Loucy (cell line): ENCODE measurements around the gene RSU1.

Experiments
- H2AFZ ChIP-seq: fragments of 200-600 bp; sonication (generic); 2 replicates; pipeline ENCODE4 v1.6.0; 2016; ENCODE audit warnings: antibody characterized with exemption, mild to moderate bottlenecking, low read length, moderate library complexity
- H3F3A ChIP-seq: fragments of 200-600 bp; 2 replicates; pipeline ENCODE4 v1.6.0; 2016; ENCODE audit warnings: antibody characterized with exemption, low read depth, mild to moderate bottlenecking
- H3K27me3 ChIP-seq: fragments of 200-600 bp; sonication (generic); 2 replicates; pipeline ENCODE4 v1.6.1; 2014; ENCODE audit warnings: low read length, mild to moderate bottlenecking; ENCODE audit not compliant: insufficient read depth, poor library complexity, severe bottlenecking
- H3K36me3 ChIP-seq: fragments of 200-600 bp; sonication (generic); 2 replicates; pipeline ENCODE4 v1.6.1; 2016; ENCODE audit warnings: low read length; ENCODE audit not compliant: insufficient read depth
- H3K4me1 ChIP-seq: fragments of 200-600 bp; sonication (generic); 2 replicates; pipeline ENCODE4 v1.5.1; 2014; ENCODE audit warnings: low read length, mild to moderate bottlenecking; ENCODE audit not compliant: insufficient read depth, poor library complexity, severe bottlenecking
- H3K4me2 ChIP-seq: fragments of 200-600 bp; sonication (generic); 2 replicates; pipeline ENCODE4 v1.6.0; 2014; ENCODE audit warnings: antibody characterized with exemption, low read length, low read depth, mild to moderate bottlenecking; ENCODE audit not compliant: poor library complexity, severe bottlenecking
- H3K4me3 ChIP-seq: fragments of 200-600 bp; sonication (generic); 2 replicates; pipeline ENCODE4 v1.5.1; 2014; ENCODE audit warnings: low read length, mild to moderate bottlenecking, mixed read lengths; ENCODE audit not compliant: poor library complexity, severe bottlenecking
- H3K79me2 ChIP-seq: fragments of 200-600 bp; sonication (generic); 2 replicates; pipeline ENCODE4 v1.6.1; 2014; ENCODE audit warnings: low read length; ENCODE audit not compliant: insufficient read depth
- H3K9ac ChIP-seq: fragments of 200-600 bp; sonication (generic); 2 replicates; pipeline ENCODE4 v1.6.0; 2014; ENCODE audit warnings: mild to moderate bottlenecking, low read depth, low read length, moderate library complexity; ENCODE audit not compliant: poor library complexity, severe bottlenecking
- H3K9me2 ChIP-seq: fragments of 200-600 bp; sonication (generic); replicated peaks from 2 replicates; pipeline ENCODE4 v1.6.1; 2016; ENCODE audit warnings: low read depth, low read length, mixed read lengths
- H3K9me3 ChIP-seq: fragments of 200-600 bp; sonication (generic); 2 replicates; pipeline ENCODE4 v1.6.1; 2014; ENCODE audit warnings: mild to moderate bottlenecking, antibody characterized with exemption, low read length, low read depth; ENCODE audit not compliant: insufficient read depth
- H4K20me1 ChIP-seq: fragments of 200-600 bp; sonication (generic); 2 replicates; pipeline ENCODE4 v1.6.0; 2014; ENCODE audit warnings: antibody characterized with exemption, low read length, mild to moderate bottlenecking; ENCODE audit not compliant: insufficient read depth, poor library complexity, severe bottlenecking
- CTCF ChIP-seq: fragments of 200-600 bp; sonication (generic); conservative IDR thresholded peaks from 2 replicates; pipeline ENCODE4 v1.5.1; 2014; ENCODE audit warnings: mild to moderate bottlenecking, antibody characterized with exemption, low read length
- EZH2phosphoT487 ChIP-seq: fragments of 200-600 bp; IDR thresholded peaks from 2 replicates; pipeline ENCODE4 v1.6.1; 2018; ENCODE audit warnings: antibody characterized with exemption, mild to moderate bottlenecking, moderate library complexity, borderline replicate concordance

Gene RSU1

GRCh38 chr10:16819026-16819425 lies 1.8 kb upstream of the RSU1 start:
- Histone ChIP-seq H3K36me3 (no peaks in the 10 kb centered on the region), H3K4me3 (no peak overlapping the region), H3K9me3 (peaks cover 11% of the 10 kb centered on the region; the same call in 1 of the 2 replicates), H3K4me1 (peaks cover 22% of the 10 kb centered on the region), H3K4me2 (no peak overlapping the region), H3F3A (no peaks in the 10 kb centered on the region), H3K27me3 (peaks cover 7% of the 10 kb centered on the region), H3K9me2 (no peaks in the 10 kb centered on the region), H2AFZ (no peak overlapping the region), H3K79me2 (peaks cover 21% of the 10 kb centered on the region), H4K20me1 (no peaks in the 10 kb centered on the region), H3K9ac (no peak overlapping the region)
- TF ChIP-seq CTCF: no peak

GRCh38 chr10:16816830-16817124 lies 447 bp downstream of the RSU1 start:
- Histone ChIP-seq H3K27me3 (peaks cover 7% of the 10 kb centered on the region), H3K9me2 (no peaks in the 10 kb centered on the region), H3K9ac (peak overlapping the region; percentile 85), H4K20me1 (no peaks in the 10 kb centered on the region), H3K36me3 (no peaks in the 10 kb centered on the region), H3K79me2 (peaks cover 29% of the 10 kb centered on the region), H3K4me3 (peak overlapping the region; percentile 96), H3F3A (no peaks in the 10 kb centered on the region), H3K4me2 (peak overlapping the region; percentile 97), H3K9me3 (no peaks in the 10 kb centered on the region; the same call in 1 of the 2 replicates), H3K4me1 (peaks cover 41% of the 10 kb centered on the region), H2AFZ (peak overlapping the region; percentile 89)
- no peak for TF ChIP-seq CTCF
- no peak for TF ChIP-seq EZH2phosphoT487

GRCh38 chr10:16816171-16816570 lies 1.1 kb downstream of the RSU1 start:
- Histone ChIP-seq H3K79me2 (peaks cover 35% of the 10 kb centered on the region), H3K4me2 (peak overlapping the region; percentile 97), H3K9ac (peak overlapping the region; percentile 85), H3K4me1 (peaks cover 47% of the 10 kb centered on the region), H3K27me3 (peaks cover 3% of the 10 kb centered on the region), H3K36me3 (no peaks in the 10 kb centered on the region), H3K4me3 (peak overlapping the region; percentile 96), H4K20me1 (no peaks in the 10 kb centered on the region), H3K9me3 (no peaks in the 10 kb centered on the region), H3F3A (no peaks in the 10 kb centered on the region), H2AFZ (no peak overlapping the region), H3K9me2 (no peaks in the 10 kb centered on the region)
- TF ChIP-seq CTCF (no peak), EZH2phosphoT487 (no peak)
